MCF 10A (cell line): ENCODE data around the gene NUPR1. TPM values are rescaled to one million over a fixed set of nuclear protein-coding genes. Genes with fewer than 3 reads are reported as not detected.

ENCODE experiments used
- Bru-seq: library from RNA; stranded (reverse); fragments of 400-500 nt; gene quantifications from one replicate; lab custom pipeline; 2021; lab: Mats Ljungman, UMichigan
- BruChase-seq, 2 experiments: library from RNA; stranded (reverse); fragments of 400-500 nt; gene quantifications; one replicate each; lab custom pipeline; 2021; lab: Mats Ljungman, UMichigan
- BruUV-seq: library from RNA; stranded (reverse); fragments of 400-500 nt; replicated peaks from 2 replicates; lab custom pipeline; 2021; lab: Mats Ljungman, UMichigan
- CTCF ChIA-PET: fragments of 300-600 bp; sonication (Branson Sonifier 250); formaldehyde crosslinking; extraction: SDS; loops from one replicate; lab custom pipeline; 2021; ENCODE audit warnings: antibody characterized with exemption, inconsistent platforms; lab: Yijun Ruan, JAX
- POLR2A ChIA-PET: fragments of 300-600, 350-650 bp; sonication (Branson Sonifier 250); formaldehyde crosslinking; extraction: SDS; loops from one replicate; lab custom pipeline; 2020; ENCODE audit warnings: antibody characterized with exemption, inconsistent platforms; lab: Yijun Ruan, JAX
- DNase-seq: peaks from one replicate; pipeline ENCODE4 v3.0.0-alpha.2; 2018; ENCODE audit not compliant: unreplicated experiment
- H3K27ac Mint-ChIP-seq: one replicate; pipeline ENCODE4 v1.8.0; 2022; ENCODE audit warnings: mild to moderate bottlenecking, low read depth, mixed read lengths; ENCODE audit not compliant: unreplicated experiment
- H3K27me3 Mint-ChIP-seq: one replicate; pipeline ENCODE4 v1.8.0; 2022; ENCODE audit warnings: mixed read lengths; ENCODE audit not compliant: insufficient read depth, unreplicated experiment
- H3K36me3 Mint-ChIP-seq: one replicate; pipeline ENCODE4 v1.8.0; 2022; ENCODE audit warnings: mild to moderate bottlenecking, moderate library complexity, mixed read lengths; ENCODE audit not compliant: insufficient read depth, unreplicated experiment
- H3K4me1 Mint-ChIP-seq: one replicate; pipeline ENCODE4 v1.8.0; 2022; ENCODE audit warnings: mixed read lengths; ENCODE audit not compliant: insufficient read depth, unreplicated experiment
- H3K4me3 Mint-ChIP-seq: one replicate; pipeline ENCODE4 v1.8.0; 2022; ENCODE audit warnings: mild to moderate bottlenecking, moderate library complexity, mixed read lengths; ENCODE audit not compliant: unreplicated experiment
- H3K9me3 Mint-ChIP-seq: one replicate; pipeline ENCODE4 v1.8.0; 2022; ENCODE audit warnings: mixed read lengths; ENCODE audit not compliant: unreplicated experiment
- intact Hi-C: fragments of 100-400 bp; cut with micrococcal nuclease; formaldehyde crosslinking; loops from 2 replicates; pipeline ENCODE4 v1.14.1; 2022
- long read RNA-seq: library from polyadenylated mRNA; stranded (forward); transcript quantifications from one replicate; pipeline ENCODE4 v2.0.0, GENCODE V29; 2022
- total RNA-seq: library from RNA; stranded (reverse); gene quantifications from 2 replicates; pipeline ENCODE4 v1.2.3, GENCODE V29; 2022
- TF ChIP-seq, protein P1 (sequence below): fragments of 200-600 bp; IDR thresholded peaks from one replicate; pipeline ENCODE4 v1.8.0; 2022; ENCODE audit warnings: antibody characterized with exemption, mild to moderate bottlenecking; ENCODE audit not compliant: unreplicated experiment

The NUPR1 gene, protein sequence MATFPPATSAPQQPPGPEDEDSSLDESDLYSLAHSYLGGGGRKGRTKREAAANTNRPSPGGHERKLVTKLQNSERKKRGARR
- total RNA-seq (291 and 345 TPM in 2 replicates), Bru-seq, nascent RNA (percentile 95 among the genes with signal in this experiment), BruChase-seq, experiment 1, labeled RNA remaining after a 6-hour chase (percentile 92 among the genes with signal in this experiment), BruChase-seq, experiment 2, labeled RNA remaining after a 2-hour chase (percentile 90 among the genes with signal in this experiment)
- long read RNA-seq, full-length matches to known transcripts = 811 of 877 reads
- long read RNA-seq, partial matches to known transcripts = 12 of 877 reads
- long read RNA-seq, other reads (novel, unspliced or antisense) = 54 of 877 reads

DNA sequence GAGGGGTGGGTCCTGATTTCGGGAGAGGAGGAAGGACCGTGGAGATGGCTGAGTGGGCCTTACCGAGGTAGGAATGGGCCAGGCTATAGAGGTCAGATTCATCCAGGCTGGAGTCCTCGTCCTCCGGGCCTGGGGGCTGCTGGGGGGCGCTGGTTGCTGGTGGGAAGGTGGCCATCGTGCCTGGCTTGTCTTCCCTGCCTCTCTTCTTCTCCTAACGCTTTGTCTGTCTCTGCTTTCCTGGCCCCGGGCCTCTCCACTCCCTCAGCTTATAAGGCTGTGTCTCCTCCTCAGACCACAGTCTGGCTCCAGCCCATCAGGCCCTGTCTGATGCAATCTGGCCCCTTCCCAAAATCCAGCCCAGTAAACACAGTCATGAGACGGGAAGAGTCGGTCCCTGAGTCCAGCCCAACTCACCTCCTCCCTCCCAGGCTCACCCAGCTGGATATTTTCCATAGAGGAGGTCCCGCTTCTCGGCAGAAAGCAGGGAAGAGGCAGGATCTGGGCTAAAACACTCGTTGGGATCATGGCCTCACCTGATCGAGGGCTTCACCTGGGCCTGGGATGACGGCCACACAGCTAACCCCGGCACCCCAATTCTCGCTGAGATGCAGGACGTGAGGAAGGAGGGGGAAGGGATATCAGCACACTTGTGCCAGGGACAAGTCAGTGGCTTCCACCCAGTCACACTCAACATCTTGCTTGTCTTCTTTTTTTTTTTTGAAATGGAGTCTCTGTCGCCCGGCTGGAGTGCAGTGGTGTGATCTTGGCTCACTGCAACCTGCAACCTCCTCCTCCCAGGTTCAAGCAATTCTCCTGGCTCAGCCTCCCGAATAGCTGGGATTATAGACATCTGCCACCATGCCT, at the start of gene NUPR1:
Gene NUPR1 (minus strand): TSS at position 242 of the 864 bp plus-strand sequence. CDS start 67 bp downstream, at position 175.
- TF ChIP-seq, protein P1, sequence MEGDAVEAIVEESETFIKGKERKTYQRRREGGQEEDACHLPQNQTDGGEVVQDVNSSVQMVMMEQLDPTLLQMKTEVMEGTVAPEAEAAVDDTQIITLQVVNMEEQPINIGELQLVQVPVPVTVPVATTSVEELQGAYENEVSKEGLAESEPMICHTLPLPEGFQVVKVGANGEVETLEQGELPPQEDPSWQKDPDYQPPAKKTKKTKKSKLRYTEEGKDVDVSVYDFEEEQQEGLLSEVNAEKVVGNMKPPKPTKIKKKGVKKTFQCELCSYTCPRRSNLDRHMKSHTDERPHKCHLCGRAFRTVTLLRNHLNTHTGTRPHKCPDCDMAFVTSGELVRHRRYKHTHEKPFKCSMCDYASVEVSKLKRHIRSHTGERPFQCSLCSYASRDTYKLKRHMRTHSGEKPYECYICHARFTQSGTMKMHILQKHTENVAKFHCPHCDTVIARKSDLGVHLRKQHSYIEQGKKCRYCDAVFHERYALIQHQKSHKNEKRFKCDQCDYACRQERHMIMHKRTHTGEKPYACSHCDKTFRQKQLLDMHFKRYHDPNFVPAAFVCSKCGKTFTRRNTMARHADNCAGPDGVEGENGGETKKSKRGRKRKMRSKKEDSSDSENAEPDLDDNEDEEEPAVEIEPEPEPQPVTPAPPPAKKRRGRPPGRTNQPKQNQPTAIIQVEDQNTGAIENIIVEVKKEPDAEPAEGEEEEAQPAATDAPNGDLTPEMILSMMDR = no peak
- Mint-ChIP-seq H3K4me1 (peaks cover 39% of the 10 kb centered on the region), H3K9me3 (peaks cover 8% of the 10 kb centered on the region), H3K36me3 (peaks cover 35% of the 10 kb centered on the region), H3K4me3 (peak within 1 kb of the TSS; percentile 79), H3K27ac (peak within 1 kb of the TSS; percentile 96), H3K27me3 (no peaks in the 10 kb centered on the region)
- intact Hi-C loops = no loop called here
- ChIA-PET CTCF (interaction anchor here (1.1 kb wide), 1 partner anchor 11 kb away, joined by 6 read pairs; no protein-coding TSS in a partner anchor), POLR2A (interaction anchor here (0.6 to 3.4 kb wide), 14 partner anchors 8 to 991 kb away, joined by 3 to 36 read pairs (median 3); partner anchors contain the start of genes CLN3, SGF29 and TUFM)
- DNase-seq = peak; percentile 99
- TSS peak; percentile 57 for BruUV-seq

DNA sequence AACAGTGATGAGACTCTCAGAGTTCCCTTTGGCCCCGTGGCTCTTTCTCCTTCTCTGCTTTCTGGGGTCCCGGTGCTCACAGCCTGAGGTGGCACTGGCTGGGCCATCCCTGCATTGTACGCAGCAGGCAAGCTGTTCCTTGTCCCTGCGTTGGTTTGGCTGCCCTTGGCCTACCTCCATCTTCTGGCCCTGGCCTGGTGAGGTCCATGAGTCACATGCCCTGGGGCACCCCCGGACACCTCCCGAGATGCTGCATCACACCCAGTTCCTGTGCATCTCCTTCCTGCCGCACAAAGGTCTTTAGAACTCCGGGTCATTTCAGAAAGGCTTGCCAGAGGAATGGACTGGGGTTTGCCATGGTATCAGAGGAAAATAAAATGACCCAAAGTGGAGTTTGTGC, 48.6 kb upstream of the NUPR1 start:
- POLR2A ChIA-PET = interaction anchor here (0.6 kb wide), 1 partner anchor 96 kb away, joined by 3 read pairs; no protein-coding TSS in a partner anchor

DNA sequence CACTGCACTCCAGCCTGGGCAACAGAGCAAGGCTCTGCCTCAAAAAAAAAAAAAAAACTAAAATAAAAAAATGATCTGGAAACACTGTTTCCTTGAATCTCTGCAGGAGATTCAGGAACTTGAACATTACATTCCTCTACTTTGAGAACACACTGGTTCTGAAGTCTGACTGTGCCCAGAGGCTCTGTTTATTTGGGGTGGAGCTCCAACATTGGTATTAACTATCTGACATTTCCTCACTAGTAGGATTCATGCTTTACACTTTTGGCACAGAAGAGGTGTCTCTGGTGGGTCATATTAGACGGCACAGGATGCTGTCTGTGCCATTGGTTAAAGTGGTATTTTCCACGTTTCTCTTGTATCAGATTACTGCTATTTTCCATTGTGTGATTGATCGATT, 47.7 kb upstream of the NUPR1 start:
- Mint-ChIP-seq H3K4me3 (no peak overlapping the region), H3K27ac (no peak overlapping the region), H3K4me1 (peaks cover 7% of the 10 kb centered on the region), H3K36me3 (peaks cover 54% of the 10 kb centered on the region), H3K9me3 (no peaks in the 10 kb centered on the region), H3K27me3 (no peaks in the 10 kb centered on the region)
- intact Hi-C loops = no loop called here
- no peak for DNase-seq
- TF ChIP-seq, protein P1 = no peak
- no TSS peak for BruUV-seq
- POLR2A ChIA-PET = no interaction called here
- CTCF ChIA-PET = interaction anchor here (1.3 kb wide), 1 partner anchor 10 kb away, joined by 4 read pairs; the partner anchor contains the start of gene SULT1A2

More for the DNA sequence above, 48.6 kb upstream of the NUPR1 start:
- TF ChIP-seq, protein P1 = no peak
- CTCF ChIA-PET = interaction anchor here (1.3 kb wide), 1 partner anchor 10 kb away, joined by 4 read pairs; the partner anchor contains the start of gene SULT1A2
- no TSS peak for BruUV-seq
- peaks cover 45% of the 10 kb centered on the region for H3K36me3 Mint-ChIP-seq
- peaks cover 7% of the 10 kb centered on the region for H3K4me1 Mint-ChIP-seq
- peak overlapping the region; percentile 66 for H3K27ac Mint-ChIP-seq
- H3K9me3 Mint-ChIP-seq = no peaks in the 10 kb centered on the region
- DNase-seq = peak; percentile 82
- no peak overlapping the region for H3K4me3 Mint-ChIP-seq
- no peaks in the 10 kb centered on the region for H3K27me3 Mint-ChIP-seq
- intact Hi-C loops = no loop called here
